ENCODE measurements around the gene MCUB. TPM values are rescaled to one million over a fixed set of nuclear protein-coding genes. Genes with fewer than 3 reads are reported as not detected.

MCUB gene
- total and polyA plus RNA-seq, 9 of the 15 experiments (the other 6 are each of a cell fraction or from before 2014, with no cell fraction given), result 1.4 to 21.5 (median 5.4) TPM

DNA sequence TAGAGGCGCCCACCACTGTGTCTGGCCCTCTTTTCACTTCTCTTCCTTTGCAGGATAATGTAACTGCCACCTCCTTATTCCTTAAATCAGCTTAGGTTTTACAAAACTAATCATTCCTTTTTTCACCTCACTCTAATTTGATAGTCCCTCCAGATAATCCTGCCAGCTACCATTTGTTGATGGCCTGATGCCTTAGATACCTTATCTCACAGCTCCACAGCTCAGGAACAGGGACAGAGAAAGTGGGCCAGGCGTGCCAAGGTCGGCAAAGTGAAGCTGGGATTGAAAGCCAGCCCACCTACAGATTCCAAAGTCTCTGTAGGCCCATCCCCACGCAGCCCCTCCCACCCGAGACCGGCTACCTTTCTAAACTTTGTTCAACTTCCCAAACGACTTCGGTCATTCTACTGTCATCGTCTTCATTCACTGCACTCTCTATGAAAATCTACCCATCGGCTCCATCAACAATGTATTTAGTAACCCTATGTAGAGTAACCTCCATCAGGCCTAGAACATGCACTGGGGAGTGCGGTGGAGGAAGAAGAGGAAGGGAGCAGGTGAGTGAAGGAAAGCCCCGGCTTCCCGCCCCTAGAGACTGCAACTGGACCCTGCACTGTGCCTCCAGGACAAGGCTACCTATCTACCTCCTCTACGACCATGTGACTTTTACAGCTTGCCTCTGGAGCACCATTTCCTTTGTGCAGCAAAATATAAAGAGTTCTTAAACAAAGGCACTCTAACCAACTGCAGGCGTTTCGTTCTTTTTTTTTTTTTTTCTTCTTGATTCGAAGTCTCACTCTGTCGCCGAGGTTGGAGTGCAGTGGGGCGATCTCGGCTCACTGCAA lies 141.7 kb downstream of the MCUB start (continued):
- TF ChIP-seq EP300 (IDR thresholded peaks at IDR 0.05; ENCODE audit: low read length) (peak; percentile 10; the same call in 1 of the 2 replicates), ZNF24 (IDR thresholded peaks at IDR 0.05) (no peak), NR3C1 (CRISPR knock-in tag; IDR thresholded peaks at IDR 0.05) (no peak), NFIC (IDR thresholded peaks at IDR 0.05) (no peak), ATF7 (IDR thresholded peaks at IDR 0.05) (no peak), PHF21A (IDR thresholded peaks at IDR 0.05; ENCODE audit: borderline replicate concordance, low read depth) (no peak), SMAD1 (IDR thresholded peaks at IDR 0.05; ENCODE audit: low read depth, low read length, partially characterized antibody) (no peak), RCOR1 (IDR thresholded peaks at IDR 0.05; ENCODE audit: borderline replicate concordance in 1 of 2, low read depth in 2 of 2, low read length in 2 of 2) (peak in 1 of 2 experiments; percentile 50; a peak in 1 of 4 replicates), BCOR (IDR thresholded peaks at IDR 0.05) (no peak), FOXJ3 (CRISPR knock-in tag; IDR thresholded peaks at IDR 0.05) (no peak), ZNF551 (CRISPR knock-in tag; IDR thresholded peaks at IDR 0.05) (no peak), CHD2 (IDR thresholded peaks at IDR 0.05; ENCODE audit: low read depth, low read length) (no peak), KDM1A (IDR thresholded peaks at IDR 0.05) (0 out of 4 replicates have a peak, but pooled peaks of 1 of the 2 experiments have one; percentile 9)
- TF ChIP-seq, protein P1, sequence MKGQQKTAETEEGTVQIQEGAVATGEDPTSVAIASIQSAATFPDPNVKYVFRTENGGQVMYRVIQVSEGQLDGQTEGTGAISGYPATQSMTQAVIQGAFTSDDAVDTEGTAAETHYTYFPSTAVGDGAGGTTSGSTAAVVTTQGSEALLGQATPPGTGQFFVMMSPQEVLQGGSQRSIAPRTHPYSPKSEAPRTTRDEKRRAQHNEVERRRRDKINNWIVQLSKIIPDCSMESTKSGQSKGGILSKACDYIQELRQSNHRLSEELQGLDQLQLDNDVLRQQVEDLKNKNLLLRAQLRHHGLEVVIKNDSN (CRISPR knock-in tag; IDR thresholded peaks at IDR 0.05), result peak; percentile 43; the same call in 1 of the 2 replicates
- TF ChIP-seq, protein P2, sequence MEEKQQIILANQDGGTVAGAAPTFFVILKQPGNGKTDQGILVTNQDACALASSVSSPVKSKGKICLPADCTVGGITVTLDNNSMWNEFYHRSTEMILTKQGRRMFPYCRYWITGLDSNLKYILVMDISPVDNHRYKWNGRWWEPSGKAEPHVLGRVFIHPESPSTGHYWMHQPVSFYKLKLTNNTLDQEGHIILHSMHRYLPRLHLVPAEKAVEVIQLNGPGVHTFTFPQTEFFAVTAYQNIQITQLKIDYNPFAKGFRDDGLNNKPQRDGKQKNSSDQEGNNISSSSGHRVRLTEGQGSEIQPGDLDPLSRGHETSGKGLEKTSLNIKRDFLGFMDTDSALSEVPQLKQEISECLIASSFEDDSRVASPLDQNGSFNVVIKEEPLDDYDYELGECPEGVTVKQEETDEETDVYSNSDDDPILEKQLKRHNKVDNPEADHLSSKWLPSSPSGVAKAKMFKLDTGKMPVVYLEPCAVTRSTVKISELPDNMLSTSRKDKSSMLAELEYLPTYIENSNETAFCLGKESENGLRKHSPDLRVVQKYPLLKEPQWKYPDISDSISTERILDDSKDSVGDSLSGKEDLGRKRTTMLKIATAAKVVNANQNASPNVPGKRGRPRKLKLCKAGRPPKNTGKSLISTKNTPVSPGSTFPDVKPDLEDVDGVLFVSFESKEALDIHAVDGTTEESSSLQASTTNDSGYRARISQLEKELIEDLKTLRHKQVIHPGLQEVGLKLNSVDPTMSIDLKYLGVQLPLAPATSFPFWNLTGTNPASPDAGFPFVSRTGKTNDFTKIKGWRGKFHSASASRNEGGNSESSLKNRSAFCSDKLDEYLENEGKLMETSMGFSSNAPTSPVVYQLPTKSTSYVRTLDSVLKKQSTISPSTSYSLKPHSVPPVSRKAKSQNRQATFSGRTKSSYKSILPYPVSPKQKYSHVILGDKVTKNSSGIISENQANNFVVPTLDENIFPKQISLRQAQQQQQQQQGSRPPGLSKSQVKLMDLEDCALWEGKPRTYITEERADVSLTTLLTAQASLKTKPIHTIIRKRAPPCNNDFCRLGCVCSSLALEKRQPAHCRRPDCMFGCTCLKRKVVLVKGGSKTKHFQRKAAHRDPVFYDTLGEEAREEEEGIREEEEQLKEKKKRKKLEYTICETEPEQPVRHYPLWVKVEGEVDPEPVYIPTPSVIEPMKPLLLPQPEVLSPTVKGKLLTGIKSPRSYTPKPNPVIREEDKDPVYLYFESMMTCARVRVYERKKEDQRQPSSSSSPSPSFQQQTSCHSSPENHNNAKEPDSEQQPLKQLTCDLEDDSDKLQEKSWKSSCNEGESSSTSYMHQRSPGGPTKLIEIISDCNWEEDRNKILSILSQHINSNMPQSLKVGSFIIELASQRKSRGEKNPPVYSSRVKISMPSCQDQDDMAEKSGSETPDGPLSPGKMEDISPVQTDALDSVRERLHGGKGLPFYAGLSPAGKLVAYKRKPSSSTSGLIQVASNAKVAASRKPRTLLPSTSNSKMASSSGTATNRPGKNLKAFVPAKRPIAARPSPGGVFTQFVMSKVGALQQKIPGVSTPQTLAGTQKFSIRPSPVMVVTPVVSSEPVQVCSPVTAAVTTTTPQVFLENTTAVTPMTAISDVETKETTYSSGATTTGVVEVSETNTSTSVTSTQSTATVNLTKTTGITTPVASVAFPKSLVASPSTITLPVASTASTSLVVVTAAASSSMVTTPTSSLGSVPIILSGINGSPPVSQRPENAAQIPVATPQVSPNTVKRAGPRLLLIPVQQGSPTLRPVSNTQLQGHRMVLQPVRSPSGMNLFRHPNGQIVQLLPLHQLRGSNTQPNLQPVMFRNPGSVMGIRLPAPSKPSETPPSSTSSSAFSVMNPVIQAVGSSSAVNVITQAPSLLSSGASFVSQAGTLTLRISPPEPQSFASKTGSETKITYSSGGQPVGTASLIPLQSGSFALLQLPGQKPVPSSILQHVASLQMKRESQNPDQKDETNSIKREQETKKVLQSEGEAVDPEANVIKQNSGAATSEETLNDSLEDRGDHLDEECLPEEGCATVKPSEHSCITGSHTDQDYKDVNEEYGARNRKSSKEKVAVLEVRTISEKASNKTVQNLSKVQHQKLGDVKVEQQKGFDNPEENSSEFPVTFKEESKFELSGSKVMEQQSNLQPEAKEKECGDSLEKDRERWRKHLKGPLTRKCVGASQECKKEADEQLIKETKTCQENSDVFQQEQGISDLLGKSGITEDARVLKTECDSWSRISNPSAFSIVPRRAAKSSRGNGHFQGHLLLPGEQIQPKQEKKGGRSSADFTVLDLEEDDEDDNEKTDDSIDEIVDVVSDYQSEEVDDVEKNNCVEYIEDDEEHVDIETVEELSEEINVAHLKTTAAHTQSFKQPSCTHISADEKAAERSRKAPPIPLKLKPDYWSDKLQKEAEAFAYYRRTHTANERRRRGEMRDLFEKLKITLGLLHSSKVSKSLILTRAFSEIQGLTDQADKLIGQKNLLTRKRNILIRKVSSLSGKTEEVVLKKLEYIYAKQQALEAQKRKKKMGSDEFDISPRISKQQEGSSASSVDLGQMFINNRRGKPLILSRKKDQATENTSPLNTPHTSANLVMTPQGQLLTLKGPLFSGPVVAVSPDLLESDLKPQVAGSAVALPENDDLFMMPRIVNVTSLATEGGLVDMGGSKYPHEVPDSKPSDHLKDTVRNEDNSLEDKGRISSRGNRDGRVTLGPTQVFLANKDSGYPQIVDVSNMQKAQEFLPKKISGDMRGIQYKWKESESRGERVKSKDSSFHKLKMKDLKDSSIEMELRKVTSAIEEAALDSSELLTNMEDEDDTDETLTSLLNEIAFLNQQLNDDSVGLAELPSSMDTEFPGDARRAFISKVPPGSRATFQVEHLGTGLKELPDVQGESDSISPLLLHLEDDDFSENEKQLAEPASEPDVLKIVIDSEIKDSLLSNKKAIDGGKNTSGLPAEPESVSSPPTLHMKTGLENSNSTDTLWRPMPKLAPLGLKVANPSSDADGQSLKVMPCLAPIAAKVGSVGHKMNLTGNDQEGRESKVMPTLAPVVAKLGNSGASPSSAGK (IDR thresholded peaks at IDR 0.05), result no peak
- TF ChIP-seq, protein P3, sequence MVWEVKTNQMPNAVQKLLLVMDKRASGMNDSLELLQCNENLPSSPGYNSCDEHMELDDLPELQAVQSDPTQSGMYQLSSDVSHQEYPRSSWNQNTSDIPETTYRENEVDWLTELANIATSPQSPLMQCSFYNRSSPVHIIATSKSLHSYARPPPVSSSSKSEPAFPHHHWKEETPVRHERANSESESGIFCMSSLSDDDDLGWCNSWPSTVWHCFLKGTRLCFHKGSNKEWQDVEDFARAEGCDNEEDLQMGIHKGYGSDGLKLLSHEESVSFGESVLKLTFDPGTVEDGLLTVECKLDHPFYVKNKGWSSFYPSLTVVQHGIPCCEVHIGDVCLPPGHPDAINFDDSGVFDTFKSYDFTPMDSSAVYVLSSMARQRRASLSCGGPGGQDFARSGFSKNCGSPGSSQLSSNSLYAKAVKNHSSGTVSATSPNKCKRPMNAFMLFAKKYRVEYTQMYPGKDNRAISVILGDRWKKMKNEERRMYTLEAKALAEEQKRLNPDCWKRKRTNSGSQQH (CRISPR knock-in tag; IDR thresholded peaks at IDR 0.05), result no peak
